H9 (cell line): ENCODE measurements around the gene C10orf105. TPM values are rescaled to one million over a fixed set of nuclear protein-coding genes. Genes with fewer than 3 reads are reported as not detected.

Source experiments
- DNase-seq: peaks from one replicate; pipeline ENCODE4 v3.0.0-alpha.2; 2017
- H2AFZ ChIP-seq: one replicate; pipeline ENCODE4 v1.6.1; 2013; ENCODE audit warnings: mild to moderate bottlenecking, low read length, control low read depth, moderate library complexity
- H2AK5ac ChIP-seq: 2 replicates; pipeline ENCODE4 v1.6.1; 2013; ENCODE audit warnings: low read length, control low read depth, mixed read lengths; ENCODE audit not compliant: insufficient read length
- H2BK120ac ChIP-seq: one replicate; pipeline ENCODE4 v1.6.1; 2013; ENCODE audit warnings: low read depth, mild to moderate bottlenecking, low read length, control low read depth, inconsistent platforms; ENCODE audit not compliant: poor library complexity, severe bottlenecking
- H2BK12ac ChIP-seq: 2 replicates; pipeline ENCODE4 v1.6.1; 2013; ENCODE audit warnings: low read length, control low read depth, mixed read lengths, low read depth; ENCODE audit not compliant: insufficient read length
- H2BK15ac ChIP-seq: 2 replicates; pipeline ENCODE4 v1.6.1; 2013; ENCODE audit warnings: low read depth, low read length, control low read depth
- H2BK20ac ChIP-seq: one replicate; pipeline ENCODE4 v1.6.1; 2013; ENCODE audit warnings: low read depth, mild to moderate bottlenecking, low read length, control low read depth, inconsistent platforms; ENCODE audit not compliant: poor library complexity, severe bottlenecking
- H2BK5ac ChIP-seq: 2 replicates; pipeline ENCODE4 v1.6.1; 2013; ENCODE audit warnings: low read length, control low read depth, mixed read lengths; ENCODE audit not compliant: insufficient read length
- H3K14ac ChIP-seq: 2 replicates; pipeline ENCODE4 v1.6.1; 2013; ENCODE audit warnings: low read length, control low read depth; ENCODE audit not compliant: insufficient read depth
- H3K18ac ChIP-seq: 2 replicates; pipeline ENCODE4 v1.6.1; 2013; ENCODE audit warnings: low read depth, mild to moderate bottlenecking, mixed read lengths, low read length, control low read depth; ENCODE audit not compliant: insufficient read length
- H3K23ac ChIP-seq: 2 replicates; pipeline ENCODE4 v1.6.1; 2013; ENCODE audit warnings: low read length, control low read depth, mixed read lengths, low read depth; ENCODE audit not compliant: insufficient read length
- H3K23me2 ChIP-seq: 2 replicates; pipeline ENCODE4 v1.6.1; 2013; ENCODE audit warnings: low read depth, mild to moderate bottlenecking, mixed read lengths, low read length, control low read depth; ENCODE audit not compliant: insufficient read length, poor library complexity, severe bottlenecking
- H3K27ac ChIP-seq: 2 replicates; pipeline ENCODE4 v1.5.1; 2013; ENCODE audit warnings: low read length, control low read depth, mixed read lengths, low read depth; ENCODE audit not compliant: insufficient read length
- H3K27me3 ChIP-seq: 2 replicates; pipeline ENCODE4 v1.6.1; 2013; ENCODE audit warnings: low read length, control low read depth, inconsistent platforms; ENCODE audit not compliant: insufficient read depth
- H3K4ac ChIP-seq: 2 replicates; pipeline ENCODE4 v1.6.1; 2013; ENCODE audit warnings: low read depth, mild to moderate bottlenecking, control low read depth, inconsistent platforms, low read length, moderate library complexity
- H3K4me1 ChIP-seq: 2 replicates; pipeline ENCODE4 v1.6.1; 2013; ENCODE audit warnings: low read length, control low read depth, inconsistent platforms; ENCODE audit not compliant: insufficient read depth
- H3K4me2 ChIP-seq: 2 replicates; pipeline ENCODE4 v1.6.1; 2013; ENCODE audit warnings: low read length, control low read depth, mixed read lengths; ENCODE audit not compliant: insufficient read length, insufficient read depth
- H3K56ac ChIP-seq: 2 replicates; pipeline ENCODE4 v1.6.1; 2013; ENCODE audit warnings: low read depth, mild to moderate bottlenecking, mixed read lengths, low read length, control low read depth; ENCODE audit not compliant: insufficient read length
- H3K79me1 ChIP-seq: 2 replicates; pipeline ENCODE4 v1.6.1; 2013; ENCODE audit warnings: low read depth, mild to moderate bottlenecking, moderate library complexity, low read length, control low read depth, inconsistent platforms; ENCODE audit not compliant: insufficient read depth, poor library complexity, severe bottlenecking
- H3K79me2 ChIP-seq: 2 replicates; pipeline ENCODE4 v1.6.1; 2013; ENCODE audit warnings: low read length, control low read depth, inconsistent platforms; ENCODE audit not compliant: insufficient read depth
- H3K9ac ChIP-seq: 2 replicates; pipeline ENCODE4 v1.6.1; 2013; ENCODE audit warnings: low read length, control low read depth, mixed read lengths; ENCODE audit not compliant: insufficient read length; ENCODE audit errors: extremely low read depth
- H3K9me3 ChIP-seq: one replicate; pipeline ENCODE4 v1.6.1; 2013; ENCODE audit warnings: low read depth, low read length, inconsistent platforms; ENCODE audit not compliant: control insufficient read depth
- H3T11ph ChIP-seq: one replicate; pipeline ENCODE4 v1.6.1; 2013; ENCODE audit warnings: mild to moderate bottlenecking, low read length, control low read depth, inconsistent platforms
- H4K20me1 ChIP-seq: one replicate; pipeline ENCODE4 v1.6.1; 2013; ENCODE audit not compliant: control insufficient read depth, insufficient read length, insufficient read depth
- H4K5ac ChIP-seq: 2 replicates; pipeline ENCODE4 v1.6.1; 2013; ENCODE audit warnings: low read depth, mild to moderate bottlenecking, mixed read lengths, low read length, control low read depth; ENCODE audit not compliant: insufficient read length
- H4K8ac ChIP-seq: replicated peaks from 2 replicates; pipeline ENCODE4 v1.6.1; 2013; ENCODE audit warnings: low read length, control low read depth, mixed read lengths, low read depth; ENCODE audit not compliant: insufficient read length
- H4K91ac ChIP-seq: 2 replicates; pipeline ENCODE4 v1.6.1; 2013; ENCODE audit warnings: low read depth, mild to moderate bottlenecking, moderate library complexity, mixed read lengths, low read length, control low read depth; ENCODE audit not compliant: insufficient read length
- H3K27ac Mint-ChIP-seq, 3 experiments: 2 replicates in 2 of 3; 3 replicates in 1 of 3; pipeline ENCODE4 v1.8.0; 2020 to 2021; ENCODE audit warnings: mixed read lengths in 3 of 3, mild to moderate bottlenecking in 1 of 3, moderate library complexity in 1 of 3
- H3K27me3 Mint-ChIP-seq: 2 replicates; pipeline ENCODE4 v1.8.0; 2021; ENCODE audit warnings: low read depth, mild to moderate bottlenecking, moderate library complexity, mixed read lengths
- H3K36me3 Mint-ChIP-seq, 3 experiments: 2 replicates in 2 of 3; 3 replicates in 1 of 3; pipeline ENCODE4 v1.8.0; 2020 to 2021; ENCODE audit warnings: low read depth in 3 of 3, mixed read lengths in 3 of 3; ENCODE audit not compliant: insufficient read depth in 1 of 3
- H3K4me1 Mint-ChIP-seq, 2 experiments: 2 replicates each; pipeline ENCODE4 v1.8.0; 2020; ENCODE audit warnings: mixed read lengths in 2 of 2
- H3K4me3 Mint-ChIP-seq, 2 experiments: 2 replicates in 1 of 2; 3 replicates in 1 of 2; pipeline ENCODE4 v1.8.0; 2020 to 2021; ENCODE audit warnings: mild to moderate bottlenecking in 2 of 2, mixed read lengths in 2 of 2, moderate library complexity in 1 of 2
- H3K9me3 Mint-ChIP-seq, 2 experiments: 2 replicates in 1 of 2; 3 replicates in 1 of 2; pipeline ENCODE4 v1.8.0; 2020; ENCODE audit warnings: mild to moderate bottlenecking in 2 of 2, mixed read lengths in 2 of 2, moderate library complexity in 1 of 2
- WGBS: extraction: QIAGEN DNeasy Blood & Tissue Kit; methylation state at CpG from one replicate; pipeline ENCODE4 v1.1.7; 2013; ENCODE audit warnings: missing lambda C conversion rate, low lambda C conversion rate, mixed read lengths; ENCODE audit not compliant: insufficient read length; ENCODE audit errors: extremely low coverage; 5-methylcytosine and 5-hydroxymethylcytosine counted together
- total RNA-seq: library from RNA; stranded (reverse); gene quantifications from 2 replicates; pipeline ENCODE4 v1.2.1, GENCODE V29; 2021
- TF ChIP-seq, protein P1 (sequence below): fragments of 200-600 bp; sonication (generic); conservative IDR thresholded peaks from 3 replicates; pipeline ENCODE4 v1.8.0; 2021; ENCODE audit warnings: antibody characterized with exemption, mild to moderate bottlenecking

Gene C10orf105
- total RNA-seq, 1 experiment from 2014 or later, result 0.26 TPM

GRCh38 chr10:71690094-71690720 is 29.4 kb downstream of the C10orf105 start:
- H3K9me3 Mint-ChIP-seq, result peaks cover 7 to 11% of the 10 kb centered on the region in 2 experiments

More at GRCh38 chr10:71690094-71690720, 29.4 kb downstream of the C10orf105 start:
- H3K4me1 ChIP-seq, result peaks cover 5% of the 10 kb centered on the region; the same call in 1 of the 2 replicates
- H2AK5ac ChIP-seq, result no peak overlapping the region
- H4K91ac ChIP-seq, result no peak overlapping the region
- H2BK15ac ChIP-seq, result no peak overlapping the region
- DNase-seq, result no peak
- H3K18ac ChIP-seq, result no peak overlapping the region
- H2AFZ ChIP-seq, result no peak overlapping the region
- H4K5ac ChIP-seq, result no peak overlapping the region
- WGBS, result no CpG with 5 or more reads among the region's 13 CpGs
- H3K56ac ChIP-seq, result no peak overlapping the region
- no peaks in the 10 kb centered on the region for H3K27me3 ChIP-seq
- Mint-ChIP-seq H3K4me3 (no peak overlapping the region), H3K27ac (no peak overlapping the region), H3K27me3 (peaks cover 4% of the 10 kb centered on the region), H3K4me1 (peaks cover 20 to 27% of the 10 kb centered on the region in 2 experiments), H3K36me3 (peaks cover 4 to 5% (median 4%) of the 10 kb centered on the region in 3 experiments)
- H2BK20ac ChIP-seq, result no peak overlapping the region
- no peak overlapping the region for H4K8ac ChIP-seq
- TF ChIP-seq, protein P1, sequence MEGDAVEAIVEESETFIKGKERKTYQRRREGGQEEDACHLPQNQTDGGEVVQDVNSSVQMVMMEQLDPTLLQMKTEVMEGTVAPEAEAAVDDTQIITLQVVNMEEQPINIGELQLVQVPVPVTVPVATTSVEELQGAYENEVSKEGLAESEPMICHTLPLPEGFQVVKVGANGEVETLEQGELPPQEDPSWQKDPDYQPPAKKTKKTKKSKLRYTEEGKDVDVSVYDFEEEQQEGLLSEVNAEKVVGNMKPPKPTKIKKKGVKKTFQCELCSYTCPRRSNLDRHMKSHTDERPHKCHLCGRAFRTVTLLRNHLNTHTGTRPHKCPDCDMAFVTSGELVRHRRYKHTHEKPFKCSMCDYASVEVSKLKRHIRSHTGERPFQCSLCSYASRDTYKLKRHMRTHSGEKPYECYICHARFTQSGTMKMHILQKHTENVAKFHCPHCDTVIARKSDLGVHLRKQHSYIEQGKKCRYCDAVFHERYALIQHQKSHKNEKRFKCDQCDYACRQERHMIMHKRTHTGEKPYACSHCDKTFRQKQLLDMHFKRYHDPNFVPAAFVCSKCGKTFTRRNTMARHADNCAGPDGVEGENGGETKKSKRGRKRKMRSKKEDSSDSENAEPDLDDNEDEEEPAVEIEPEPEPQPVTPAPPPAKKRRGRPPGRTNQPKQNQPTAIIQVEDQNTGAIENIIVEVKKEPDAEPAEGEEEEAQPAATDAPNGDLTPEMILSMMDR, result no peak
- no peaks in the 10 kb centered on the region for H3K9me3 ChIP-seq
- H3K23me2 ChIP-seq, result no peaks in the 10 kb centered on the region
- H4K20me1 ChIP-seq, result no peaks in the 10 kb centered on the region
- no peak overlapping the region for H2BK120ac ChIP-seq
- no peak overlapping the region for H3T11ph ChIP-seq
- no peak overlapping the region for H3K4me2 ChIP-seq
- no peaks in the 10 kb centered on the region for H3K79me2 ChIP-seq
- no peak overlapping the region for H2BK12ac ChIP-seq
- no peak overlapping the region for H3K23ac ChIP-seq
- H2BK5ac ChIP-seq, result no peak overlapping the region
- H3K4ac ChIP-seq, result no peak overlapping the region
- no peak overlapping the region for H3K27ac ChIP-seq
- no peak overlapping the region; the same call in 1 of the 2 replicates for H3K14ac ChIP-seq
- no peak overlapping the region for H3K9ac ChIP-seq
- H3K79me1 ChIP-seq, result no peaks in the 10 kb centered on the region
